BE2C (cell line): Measurements from ENCODE around the gene SMYD1.

Experiments used
- DNase-seq: peaks from one replicate; pipeline ENCODE4 v3.0.0-alpha.2; 2020
- H3K27me3 ChIP-seq: fragments of 250-450 bp; sonication (Bioruptor Pico); 2 replicates; pipeline ENCODE4 v1.5.1; 2020; ENCODE audit warnings: mild to moderate bottlenecking
- H3K36me3 ChIP-seq: fragments of 250-450 bp; sonication (Bioruptor Pico); 2 replicates; pipeline ENCODE4 v1.5.1; 2020; ENCODE audit warnings: mild to moderate bottlenecking
- H3K4me1 ChIP-seq: fragments of 250-450 bp; sonication (Bioruptor Pico); 2 replicates; pipeline ENCODE4 v1.5.1; 2020
- H3K4me3 ChIP-seq: 2 replicates; pipeline ENCODE4 v1.5.1; 2011; ENCODE audit warnings: low read depth, low read length
- H3K9me3 ChIP-seq: fragments of 250-450 bp; sonication (Bioruptor Pico); 2 replicates; pipeline ENCODE4 v1.5.1; 2020
- CTCF ChIP-seq: IDR thresholded peaks from 2 replicates; pipeline ENCODE4 v1.5.1; 2012; ENCODE audit warnings: mild to moderate bottlenecking, low read depth, low read length

The SMYD1 gene

GRCh38 chr2:88114889-88115288, 47.3 kb downstream of the SMYD1 start:
- no peaks in the 10 kb centered on the region for H3K27me3 ChIP-seq
- H3K36me3 ChIP-seq, result no peaks in the 10 kb centered on the region
- no peak overlapping the region for H3K4me3 ChIP-seq
- DNase-seq, result no peak
- no peaks in the 10 kb centered on the region for H3K9me3 ChIP-seq
- H3K4me1 ChIP-seq, result no peaks in the 10 kb centered on the region
- TF ChIP-seq CTCF, result no peak

GRCh38 chr2:88115825-88116518, 48.3 kb downstream of the SMYD1 start:
- Histone ChIP-seq H3K36me3 (no peaks in the 10 kb centered on the region), H3K27me3 (no peaks in the 10 kb centered on the region), H3K9me3 (no peaks in the 10 kb centered on the region), H3K4me1 (no peaks in the 10 kb centered on the region), H3K4me3 (no peak overlapping the region)
- TF ChIP-seq CTCF, result no peak
- DNase-seq, result no peak

- Histone ChIP-seq H3K27me3 (no peaks in the 10 kb centered on the region), H3K4me1 (no peaks in the 10 kb centered on the region)
These were observed 49.2 kb downstream of the SMYD1 start for GRCh38 chr2:88116669-88117432.

GRCh38 chr2:88117973-88118372, 50.3 kb downstream of the SMYD1 start:
- Histone ChIP-seq H3K36me3 (no peaks in the 10 kb centered on the region), H3K9me3 (no peaks in the 10 kb centered on the region), H3K27me3 (no peaks in the 10 kb centered on the region), H3K4me3 (no peak overlapping the region), H3K4me1 (no peaks in the 10 kb centered on the region)
- TF ChIP-seq CTCF, result no peak
- no peak for DNase-seq

More at GRCh38 chr2:88116669-88117432, 49.2 kb downstream of the SMYD1 start:
- no peak for DNase-seq
- H3K9me3 ChIP-seq, result no peaks in the 10 kb centered on the region
- no peak overlapping the region for H3K4me3 ChIP-seq
- no peak for TF ChIP-seq CTCF
- H3K36me3 ChIP-seq, result no peaks in the 10 kb centered on the region

GRCh38 chr2:88121678-88122077, 54.1 kb downstream of the SMYD1 start:
- TF ChIP-seq CTCF, result no peak
- no peaks in the 10 kb centered on the region for H3K9me3 ChIP-seq
- no peaks in the 10 kb centered on the region for H3K27me3 ChIP-seq
- no peaks in the 10 kb centered on the region for H3K36me3 ChIP-seq
- no peaks in the 10 kb centered on the region for H3K4me1 ChIP-seq
- H3K4me3 ChIP-seq, result no peak overlapping the region
- DNase-seq, result no peak
